ENCODE results near the gene DDR1. TPM values are rescaled to one million over a fixed set of nuclear protein-coding genes. Genes with fewer than 3 reads are reported as not detected.
A peak's percentile ranks its signal among the peaks of the same experiment; 100 is the strongest.

Gene DDR1
- total and polyA plus RNA-seq, 2 donors from 2014 or later = 95.8 to 362 TPM

DNA sequence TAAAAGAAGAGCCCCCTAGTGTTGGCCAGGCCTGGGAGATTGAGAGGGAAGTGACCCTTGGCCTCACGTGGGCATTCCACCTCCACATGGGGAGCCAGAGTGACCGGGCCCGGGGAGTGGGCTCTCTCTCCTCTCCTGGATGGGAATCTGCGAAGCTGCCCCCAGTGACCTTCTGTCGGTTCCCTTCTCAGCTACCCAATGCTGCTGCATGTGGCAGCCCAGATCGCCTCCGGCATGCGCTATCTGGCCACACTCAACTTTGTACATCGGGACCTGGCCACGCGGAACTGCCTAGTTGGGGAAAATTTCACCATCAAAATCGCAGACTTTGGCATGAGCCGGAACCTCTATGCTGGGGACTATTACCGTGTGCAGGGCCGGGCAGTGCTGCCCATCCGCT lies 13.6 kb downstream of the DDR1 start:
- DNase-seq = no peak
- no peak for FAIRE-seq
- intact Hi-C loops (cut with DNase I) = no loop called here

DNA sequence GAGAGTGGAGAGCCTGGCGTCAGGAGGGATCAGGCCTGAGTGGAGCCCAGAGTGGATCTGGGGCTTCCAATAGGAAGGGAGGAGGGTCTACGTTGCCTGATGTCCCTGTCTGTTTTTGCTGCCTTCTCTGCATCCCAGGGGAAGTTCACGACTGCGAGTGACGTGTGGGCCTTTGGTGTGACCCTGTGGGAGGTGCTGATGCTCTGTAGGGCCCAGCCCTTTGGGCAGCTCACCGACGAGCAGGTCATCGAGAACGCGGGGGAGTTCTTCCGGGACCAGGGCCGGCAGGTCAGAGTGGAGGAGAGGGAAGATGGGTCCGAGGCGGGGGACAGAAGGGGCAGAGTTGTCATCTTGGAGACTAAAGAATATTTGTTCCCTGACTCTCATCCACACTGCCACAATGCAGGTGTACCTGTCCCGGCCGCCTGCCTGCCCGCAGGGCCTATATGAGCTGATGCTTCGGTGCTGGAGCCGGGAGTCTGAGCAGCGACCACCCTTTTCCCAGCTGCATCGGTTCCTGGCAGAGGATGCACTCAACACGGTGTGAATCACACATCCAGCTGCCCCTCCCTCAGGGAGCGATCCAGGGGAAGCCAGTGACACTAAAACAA lies 14.5 kb downstream of the DDR1 start:
- DNase-seq (peak in 1 of 5 donors; percentile 72), FAIRE-seq (no peak)
- Histone ChIP-seq H3K4me1 (ENCODE audit: control insufficient read depth in 2 of 3, insufficient read depth in 2 of 3, low read depth in 1 of 3, low read length in 3 of 3) (no peaks in the 10 kb centered on the region), H3K9me3 (ENCODE audit: control insufficient read depth in 2 of 3, insufficient read depth in 1 of 3, low read length in 3 of 3) (no peaks in the 10 kb centered on the region), H3K4me3 (ENCODE audit: low read length in 3 of 3) (no peak overlapping the region), H3K9ac (ENCODE audit: low read length in 3 of 3) (no peak overlapping the region), H3K36me3 (ENCODE audit: control insufficient read depth in 2 of 3, insufficient read depth in 3 of 3, low read length in 3 of 3) (peaks cover 5 to 24% (median 18%) of the 10 kb centered on the region in 3 donors), H3K27me3 (ENCODE audit: control insufficient read depth, insufficient read depth, low read length) (no peaks in the 10 kb centered on the region), H3K27ac (ENCODE audit: low read depth in 2 of 2, low read length in 2 of 2) (no peak overlapping the region)
- intact Hi-C loops (cut with DNase I) = no loop called here
- no peak for TF ChIP-seq CTCF (IDR thresholded peaks at IDR 0.05; ENCODE audit: borderline replicate concordance, extremely low read depth, insufficient read depth)

More for the DNA sequence above, 13.6 kb downstream of the DDR1 start:
- Histone ChIP-seq H3K9ac (ENCODE audit: low read length in 3 of 3) (no peak overlapping the region), H3K27ac (ENCODE audit: low read depth in 2 of 2, low read length in 2 of 2) (no peak overlapping the region), H3K9me3 (ENCODE audit: control insufficient read depth in 2 of 3, insufficient read depth in 1 of 3, low read length in 3 of 3) (no peaks in the 10 kb centered on the region), H3K4me1 (ENCODE audit: control insufficient read depth in 2 of 3, insufficient read depth in 2 of 3, low read depth in 1 of 3, low read length in 3 of 3) (no peaks in the 10 kb centered on the region), H3K27me3 (ENCODE audit: control insufficient read depth, insufficient read depth, low read length) (no peaks in the 10 kb centered on the region), H3K4me3 (ENCODE audit: low read length in 3 of 3) (no peak overlapping the region), H3K36me3 (ENCODE audit: control insufficient read depth in 2 of 3, insufficient read depth in 3 of 3, low read length in 3 of 3) (peaks cover 5 to 29% (median 18%) of the 10 kb centered on the region in 3 donors)
- TF ChIP-seq CTCF (IDR thresholded peaks at IDR 0.05; ENCODE audit: borderline replicate concordance, extremely low read depth, insufficient read depth) = no peak

GRCh38 chr6:30900863-30901417 lies 16.6 kb downstream of the DDR1 start:
- H3K9me3 ChIP-seq (ENCODE audit: control insufficient read depth in 2 of 3, insufficient read depth in 1 of 3, low read length in 3 of 3) = no peaks in the 10 kb centered on the region
- H3K4me3 ChIP-seq (ENCODE audit: low read length in 3 of 3) = no peak overlapping the region
- no peak for DNase-seq
- FAIRE-seq = no peak
- H3K27ac ChIP-seq (ENCODE audit: low read depth in 2 of 2, low read length in 2 of 2) = no peak overlapping the region
- no peaks in the 10 kb centered on the region for H3K27me3 ChIP-seq (ENCODE audit: control insufficient read depth, insufficient read depth, low read length)
- H3K9ac ChIP-seq (ENCODE audit: low read length in 3 of 3) = no peak overlapping the region
- intact Hi-C loops (cut with DNase I) = no loop called here
- peaks cover 0 to 12% (median 9%) of the 10 kb centered on the region in 3 donors for H3K36me3 ChIP-seq (ENCODE audit: control insufficient read depth in 2 of 3, insufficient read depth in 3 of 3, low read length in 3 of 3)
- no peak for TF ChIP-seq CTCF (IDR thresholded peaks at IDR 0.05; ENCODE audit: borderline replicate concordance, extremely low read depth, insufficient read depth)
- no peaks in the 10 kb centered on the region for H3K4me1 ChIP-seq (ENCODE audit: control insufficient read depth in 2 of 3, insufficient read depth in 2 of 3, low read depth in 1 of 3, low read length in 3 of 3)
